GM18526 (cell line): ENCODE results near the gene PAN3.
A peak's percentile ranks its signal among the peaks of the same experiment; 100 is the strongest.

ENCODE experiments used
- POLR2A ChIP-seq: IDR thresholded peaks from 3 replicates; pipeline ENCODE4 v1.6.1; 2011; ENCODE audit not compliant: insufficient read length; ENCODE audit errors: extremely low read depth

Gene PAN3, protein sequence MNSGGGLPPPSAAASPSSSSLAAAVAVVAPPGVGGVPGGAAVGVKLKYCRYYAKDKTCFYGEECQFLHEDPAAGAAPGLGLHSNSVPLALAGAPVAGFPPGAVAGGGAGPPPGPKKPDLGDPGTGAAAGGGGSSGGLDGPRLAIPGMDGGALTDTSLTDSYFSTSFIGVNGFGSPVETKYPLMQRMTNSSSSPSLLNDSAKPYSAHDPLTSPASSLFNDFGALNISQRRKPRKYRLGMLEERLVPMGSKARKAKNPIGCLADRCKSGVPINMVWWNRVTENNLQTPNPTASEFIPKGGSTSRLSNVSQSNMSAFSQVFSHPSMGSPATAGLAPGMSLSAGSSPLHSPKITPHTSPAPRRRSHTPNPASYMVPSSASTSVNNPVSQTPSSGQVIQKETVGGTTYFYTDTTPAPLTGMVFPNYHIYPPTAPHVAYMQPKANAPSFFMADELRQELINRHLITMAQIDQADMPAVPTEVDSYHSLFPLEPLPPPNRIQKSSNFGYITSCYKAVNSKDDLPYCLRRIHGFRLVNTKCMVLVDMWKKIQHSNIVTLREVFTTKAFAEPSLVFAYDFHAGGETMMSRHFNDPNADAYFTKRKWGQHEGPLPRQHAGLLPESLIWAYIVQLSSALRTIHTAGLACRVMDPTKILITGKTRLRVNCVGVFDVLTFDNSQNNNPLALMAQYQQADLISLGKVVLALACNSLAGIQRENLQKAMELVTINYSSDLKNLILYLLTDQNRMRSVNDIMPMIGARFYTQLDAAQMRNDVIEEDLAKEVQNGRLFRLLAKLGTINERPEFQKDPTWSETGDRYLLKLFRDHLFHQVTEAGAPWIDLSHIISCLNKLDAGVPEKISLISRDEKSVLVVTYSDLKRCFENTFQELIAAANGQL

GRCh38 chr13:28138012-28138755 lies at the start of gene PAN3:
TSS of gene PAN3 (plus strand) at chr13:28138545. CDS start at chr13:28138658, 113 bp downstream.
- TF ChIP-seq POLR2A = peak; percentile 62

GRCh38 chr13:28089065-28089464 lies 49.3 kb upstream of the PAN3 start:
- no peak for TF ChIP-seq POLR2A

GRCh38 chr13:28092431-28092830 lies 45.9 kb upstream of the PAN3 start:
- no peak for TF ChIP-seq POLR2A

GRCh38 chr13:28093881-28094280 lies 44.5 kb upstream of the PAN3 start:
- TF ChIP-seq POLR2A = no peak

- no peak for TF ChIP-seq POLR2A
Measured at GRCh38 chr13:28094306-28094705, 44.0 kb upstream of the PAN3 start.

DNA sequence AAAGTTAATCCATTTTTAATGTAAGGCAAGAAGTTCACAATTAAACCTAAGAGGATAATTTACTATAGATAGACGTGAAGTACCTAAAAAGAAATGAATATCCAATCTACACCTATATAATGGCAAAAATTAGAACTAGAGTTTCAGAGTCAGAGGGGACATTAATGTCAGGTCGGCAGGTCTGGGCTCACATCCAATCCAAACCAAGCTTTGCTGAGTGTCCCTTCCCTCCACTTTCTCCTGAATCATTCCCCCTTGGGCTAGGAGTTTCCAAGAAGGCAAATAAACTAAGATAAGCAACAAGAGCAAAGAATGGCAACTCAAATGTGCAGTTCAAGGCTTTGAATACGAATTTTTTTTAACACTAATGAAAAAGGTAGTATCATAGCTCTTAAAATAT lies 40.8 kb upstream of the PAN3 start:
- TF ChIP-seq POLR2A = no peak

DNA sequence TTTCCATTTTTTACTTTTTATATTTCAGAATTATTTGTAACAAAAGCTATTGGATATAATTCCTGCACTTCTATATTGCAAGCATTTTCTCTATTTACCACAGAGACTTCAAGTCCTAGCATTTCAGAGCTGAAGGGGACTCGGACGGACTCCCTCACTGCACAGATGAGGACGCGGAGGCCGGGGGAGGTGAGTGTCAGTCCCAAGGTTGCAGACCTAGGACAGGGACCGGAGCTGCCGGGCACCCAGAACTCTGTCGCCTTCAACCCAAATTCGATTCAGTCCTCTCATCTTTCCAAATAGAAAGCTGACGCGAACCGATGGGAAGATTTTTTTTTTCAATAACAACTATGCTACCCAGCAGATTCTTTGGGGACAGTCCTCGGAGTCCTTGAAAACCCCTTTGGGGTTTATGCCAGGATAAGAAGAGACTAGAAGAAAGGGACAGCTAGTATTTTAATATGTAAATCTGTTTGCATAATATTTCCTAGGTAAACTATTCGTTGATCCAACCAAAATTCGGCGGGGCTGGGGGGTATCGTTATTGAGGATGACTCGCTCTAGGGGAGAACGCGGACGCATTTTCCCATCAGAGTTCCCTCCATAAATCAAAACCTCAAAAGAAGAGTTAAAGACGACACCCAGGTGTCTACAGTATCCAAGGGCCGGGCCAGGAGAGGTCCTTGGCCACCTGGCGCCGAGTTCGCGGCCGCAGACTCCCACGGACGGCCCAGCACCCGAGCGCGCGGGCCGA lies 38.8 kb upstream of the PAN3 start:
- no peak for TF ChIP-seq POLR2A

DNA sequence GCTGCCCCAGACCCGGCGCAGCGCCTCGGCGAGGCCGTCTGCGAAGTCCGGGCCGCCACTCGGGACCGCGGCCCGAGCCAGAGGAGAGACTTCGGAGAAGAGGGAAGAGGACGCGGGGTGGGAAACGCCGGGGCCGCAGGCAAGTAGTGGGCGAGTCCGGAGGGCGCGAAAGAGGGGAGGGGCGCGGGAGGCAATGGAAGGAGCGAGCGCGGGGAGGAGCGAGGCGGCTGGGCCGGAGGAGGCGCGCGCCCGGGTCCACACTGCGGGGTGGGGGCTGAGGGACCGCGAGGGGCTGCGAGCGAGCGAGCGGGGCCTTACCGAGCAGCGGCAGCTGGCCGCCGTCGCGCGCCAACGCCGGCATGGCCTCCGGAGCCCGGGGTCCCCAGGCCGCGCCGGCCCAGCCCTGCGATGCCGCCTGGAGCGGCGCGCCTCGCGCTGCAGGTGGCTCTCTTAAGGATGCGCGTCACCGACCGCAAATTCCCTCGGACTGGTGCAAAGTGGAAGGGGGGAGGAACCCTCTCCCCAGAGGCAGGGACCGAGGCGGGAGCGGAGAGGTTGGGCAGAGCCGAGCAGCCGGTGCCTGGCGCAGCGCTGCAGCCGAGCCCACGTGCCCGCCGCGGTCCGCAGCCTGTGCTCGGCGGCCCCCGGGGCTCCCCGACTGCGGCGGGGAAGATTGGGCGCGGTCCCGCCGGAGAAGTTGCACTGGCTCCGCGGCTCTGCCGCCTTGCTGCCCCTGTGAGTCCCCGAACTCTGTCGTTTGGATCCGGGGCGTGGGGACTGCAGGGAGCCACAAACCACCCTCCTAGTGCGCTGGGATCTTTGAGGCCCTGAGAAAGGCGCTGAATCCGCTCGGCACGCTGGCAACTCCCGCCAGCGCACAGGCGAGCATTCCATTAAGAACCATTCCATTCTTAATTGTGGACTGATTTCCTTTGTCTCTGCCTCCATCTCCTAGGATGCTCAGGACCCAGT lies 37.9 kb upstream of the PAN3 start, which contains the start of gene FLT3:
FLT3 (minus strand) TSS at position 427 of the 972 bp plus-strand sequence; CDS start at position 361, 66 bp downstream.
- no peak for TF ChIP-seq POLR2A

GRCh38 chr13:28106976-28107375 lies 31.4 kb upstream of the PAN3 start:
- TF ChIP-seq POLR2A = no peak

DNA sequence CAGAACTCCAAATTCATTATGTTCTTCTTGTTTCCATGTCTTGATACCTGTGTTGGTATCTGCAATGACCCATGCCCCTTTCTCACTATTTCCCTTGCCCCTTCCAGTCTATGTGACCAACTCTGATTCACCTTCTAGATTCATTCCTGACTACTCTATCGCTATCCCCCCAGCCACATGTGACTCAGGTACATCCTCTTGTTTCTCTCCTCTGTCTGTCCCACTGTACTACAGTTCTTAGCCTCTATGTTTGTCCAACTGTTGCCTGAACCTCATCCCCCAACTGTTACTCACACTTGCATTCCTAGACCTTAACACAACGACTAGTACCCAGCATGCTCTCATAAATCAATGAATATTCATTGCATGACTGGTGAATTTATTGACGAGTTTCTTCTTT lies 27.9 kb upstream of the PAN3 start:
- TF ChIP-seq POLR2A = no peak

DNA sequence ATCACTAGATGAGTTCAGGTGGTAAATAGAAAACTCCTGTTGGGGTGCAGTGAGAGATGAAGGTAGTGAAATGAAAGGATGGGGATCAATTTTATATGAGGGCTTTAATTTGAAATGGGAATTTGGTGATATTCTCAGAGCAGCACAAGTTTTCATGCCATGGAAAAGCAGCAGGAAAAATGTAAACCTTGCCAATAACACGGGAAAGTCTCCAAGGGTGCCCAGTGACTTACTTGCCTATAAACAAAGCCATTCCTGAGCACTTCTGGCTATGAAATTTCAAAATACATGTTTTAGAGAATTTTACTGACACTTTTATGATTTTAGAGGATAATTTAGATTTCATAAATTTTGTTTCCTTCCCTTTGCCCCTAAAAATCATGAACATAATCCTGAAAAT lies 21.6 kb upstream of the PAN3 start:
- no peak for TF ChIP-seq POLR2A

DNA sequence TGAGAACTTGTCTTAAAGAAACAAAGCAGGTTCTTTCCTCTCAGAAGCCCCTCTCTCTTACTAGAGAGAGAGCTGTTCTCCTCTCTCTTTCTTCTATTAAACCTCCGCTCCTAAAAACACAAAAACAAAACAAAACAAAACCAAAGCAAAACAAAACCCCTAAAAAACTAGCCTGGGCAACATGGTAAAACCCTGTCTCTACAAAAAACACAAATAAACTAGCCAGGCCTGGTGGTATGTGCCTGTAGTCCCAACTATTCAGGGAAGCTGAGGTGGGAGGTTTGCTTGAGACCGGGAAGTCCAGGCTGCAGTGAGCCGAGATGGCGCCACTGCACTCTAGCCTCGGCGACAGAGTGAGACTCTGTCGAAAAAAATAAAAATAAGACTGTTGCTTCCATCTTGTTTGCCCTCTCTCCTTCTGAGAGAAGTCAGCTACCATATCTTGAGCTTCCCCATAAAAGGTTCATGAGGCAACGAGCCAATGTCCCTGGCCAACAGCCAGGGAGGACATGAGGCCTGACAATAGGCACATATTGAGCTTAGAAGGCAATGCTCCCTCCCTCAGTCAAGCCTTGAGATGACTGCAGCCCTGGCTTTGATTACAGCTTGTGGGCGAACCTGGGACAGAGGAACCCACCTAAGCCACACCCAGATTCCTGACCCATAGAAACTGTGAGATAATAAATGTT lies 20.5 kb upstream of the PAN3 start:
- TF ChIP-seq POLR2A = no peak

DNA sequence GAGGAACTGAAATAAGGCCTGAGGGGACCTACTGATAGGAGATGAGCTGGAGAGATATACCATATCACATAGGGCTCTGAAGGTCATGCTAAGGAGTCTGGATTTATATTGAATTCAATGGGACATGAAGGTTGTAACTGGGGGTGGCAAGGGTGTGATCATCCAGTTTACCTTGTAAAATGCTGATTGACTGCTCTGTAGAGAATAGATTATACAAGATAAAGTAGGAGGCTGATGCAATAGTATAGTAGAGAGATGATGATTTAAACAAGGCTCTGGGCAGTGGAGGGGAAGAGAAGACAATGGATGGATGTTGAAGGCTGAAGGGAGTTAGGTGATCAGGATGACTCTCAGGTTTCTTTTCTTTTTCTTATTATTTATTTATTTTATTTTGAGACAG lies 18.0 kb upstream of the PAN3 start:
- no peak for TF ChIP-seq POLR2A

- no peak for TF ChIP-seq POLR2A
Measured at GRCh38 chr13:28121224-28121623, 17.1 kb upstream of the PAN3 start.
